ENCODE results near the gene RPP25L.

- no peak for TF ChIP-seq CTCF (IDR thresholded peaks at IDR 0.05; ENCODE audit: low read length)
- TF ChIP-seq EZH2phosphoT487 (IDR thresholded peaks at IDR 0.05; ENCODE audit: low read length), result no peak
Observed at GRCh38 chr9:34658461-34658860, 46.6 kb upstream of the RPP25L start.

Data from MM.1S (cell line).